Mucosa of descending colon (tissue), 3 donors: ENCODE results near the gene OSBPL5. TPM values are rescaled to one million over a fixed set of nuclear protein-coding genes. Genes with fewer than 3 reads are reported as not detected.
A peak's percentile ranks its signal among the peaks of the same experiment; 100 is the strongest.

Source experiments
- ATAC-seq: fragments of 200-7000 bp; cut with Tn5 transposase; one replicate; pipeline ENCODE4 v1.9.1; 2020; ENCODE audit warnings: mild to moderate bottlenecking, moderate library complexity
- DNase-seq, 3 donors: peaks; one replicate each; pipeline ENCODE4 v3.0.0-alpha.2; 2020
- H3K36me3 ChIP-seq: fragments of 200-600 bp; one replicate; pipeline ENCODE4 v1.8.0; 2021; ENCODE audit warnings: low read depth, mild to moderate bottlenecking
- H3K4me1 ChIP-seq: fragments of 200-600 bp; one replicate; pipeline ENCODE4 v1.8.0; 2021; ENCODE audit warnings: low read depth, mild to moderate bottlenecking
- H3K4me3 ChIP-seq: fragments of 200-600 bp; one replicate; pipeline ENCODE4 v1.8.0; 2021; ENCODE audit warnings: mild to moderate bottlenecking
- H3K9me3 ChIP-seq: fragments of 200-600 bp; one replicate; pipeline ENCODE4 v1.8.0; 2021; ENCODE audit warnings: mild to moderate bottlenecking
- intact Hi-C, 2 donors: fragments of 100-400 bp; cut with DNase I in 1 of 2; cut with micrococcal nuclease in 1 of 2; formaldehyde crosslinking; loops; one replicate each; pipeline versions ENCODE4 v1.11.0 to v1.11.1; 2022; cut with DNase I, micrococcal nuclease
- total RNA-seq, 3 donors: library from RNA; stranded (reverse); fragmentation: NEBNext Ultra II Directional in 2 of 3; extraction: Animal tissue kit (Norgen Biotek cat#: 25700) in 2 of 3; gene quantifications; one replicate each; pipeline versions ENCODE4 v1.2.1 to v1.2.4, GENCODE V29; 2021 to 2023
- TF ChIP-seq, protein P1 (sequence below): fragments of 200-600 bp; IDR thresholded peaks from one replicate; pipeline ENCODE4 v1.8.0; 2022; ENCODE audit warnings: antibody characterized with exemption, mild to moderate bottlenecking
- donor health status: DM: no; HTN: no; CAD: no; lungs with moderate emphysema.
- donor health status: DM: no; HTN: no; CAD: no.
- donor health status: DM: no; HTN: yes; CAD: no.

The OSBPL5 gene
- total RNA-seq, 3 donors from 2014 or later: 43.6 to 64.1 (median 52.4) TPM

DNA sequence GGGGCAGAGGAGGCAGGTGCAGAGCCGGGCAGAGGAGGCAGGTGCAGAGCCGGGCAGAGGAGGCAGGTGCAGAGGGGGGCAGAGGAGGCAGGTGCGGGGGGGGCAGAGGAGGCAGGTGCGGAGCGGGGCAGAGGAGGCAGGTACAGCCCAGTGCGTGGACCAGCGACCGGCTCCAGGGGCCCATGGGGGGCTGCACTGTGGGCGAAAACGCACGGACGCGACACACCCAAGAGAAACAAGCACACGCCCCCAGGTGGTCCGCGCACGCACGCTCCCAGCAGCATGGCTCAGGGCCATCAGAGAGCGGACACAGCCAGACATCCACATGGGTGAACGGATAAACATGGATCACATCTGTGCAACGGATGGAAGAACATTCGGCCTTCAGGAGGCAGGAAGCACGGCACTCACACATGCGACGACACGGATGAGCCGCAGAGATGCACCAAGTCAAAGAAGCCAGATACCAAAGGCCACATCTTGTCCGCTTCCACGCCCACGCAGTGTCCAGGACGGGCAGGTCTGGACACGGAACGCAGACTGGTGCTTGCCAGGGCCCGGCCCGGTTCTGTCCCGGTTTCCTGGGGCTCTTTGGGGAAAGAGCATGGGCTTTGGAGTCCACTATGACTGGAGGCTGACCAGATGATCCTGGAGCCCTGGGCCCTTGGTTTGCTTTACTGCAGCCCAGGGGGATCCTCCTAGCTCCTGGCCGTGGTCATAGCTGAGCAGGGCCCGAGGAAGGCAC lies 21.8 kb downstream of the OSBPL5 start:
- DNase-seq (no peak), ATAC-seq (no peak)
- Histone ChIP-seq H3K9me3 (no peaks in the 10 kb centered on the region), H3K4me1 (peaks cover 7% of the 10 kb centered on the region), H3K4me3 (no peak overlapping the region), H3K36me3 (no peaks in the 10 kb centered on the region)
- TF ChIP-seq, protein P1, sequence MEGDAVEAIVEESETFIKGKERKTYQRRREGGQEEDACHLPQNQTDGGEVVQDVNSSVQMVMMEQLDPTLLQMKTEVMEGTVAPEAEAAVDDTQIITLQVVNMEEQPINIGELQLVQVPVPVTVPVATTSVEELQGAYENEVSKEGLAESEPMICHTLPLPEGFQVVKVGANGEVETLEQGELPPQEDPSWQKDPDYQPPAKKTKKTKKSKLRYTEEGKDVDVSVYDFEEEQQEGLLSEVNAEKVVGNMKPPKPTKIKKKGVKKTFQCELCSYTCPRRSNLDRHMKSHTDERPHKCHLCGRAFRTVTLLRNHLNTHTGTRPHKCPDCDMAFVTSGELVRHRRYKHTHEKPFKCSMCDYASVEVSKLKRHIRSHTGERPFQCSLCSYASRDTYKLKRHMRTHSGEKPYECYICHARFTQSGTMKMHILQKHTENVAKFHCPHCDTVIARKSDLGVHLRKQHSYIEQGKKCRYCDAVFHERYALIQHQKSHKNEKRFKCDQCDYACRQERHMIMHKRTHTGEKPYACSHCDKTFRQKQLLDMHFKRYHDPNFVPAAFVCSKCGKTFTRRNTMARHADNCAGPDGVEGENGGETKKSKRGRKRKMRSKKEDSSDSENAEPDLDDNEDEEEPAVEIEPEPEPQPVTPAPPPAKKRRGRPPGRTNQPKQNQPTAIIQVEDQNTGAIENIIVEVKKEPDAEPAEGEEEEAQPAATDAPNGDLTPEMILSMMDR: no peak
- intact Hi-C loops: no loop called here

DNA sequence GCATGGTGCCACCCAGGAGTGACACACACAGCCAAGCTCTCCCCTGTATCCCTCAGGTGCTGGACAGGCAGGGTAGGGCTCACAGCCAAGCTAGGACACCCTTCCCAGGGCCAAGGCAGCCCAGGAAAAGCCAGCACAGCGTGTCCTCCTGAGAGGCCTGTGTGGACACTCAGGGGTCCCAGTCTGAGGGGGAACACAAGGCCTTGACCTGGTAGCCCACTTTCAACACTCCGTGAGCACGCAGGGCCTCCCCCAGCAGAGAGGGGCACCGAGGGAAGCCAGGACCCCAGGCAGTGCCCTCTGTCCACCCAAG lies 24.9 kb downstream of the OSBPL5 start:
- TF ChIP-seq, protein P1: no peak
- ATAC-seq: no peak
- DNase-seq: peak in 2 of 3 donors; percentile 11 to 25
- Histone ChIP-seq H3K9me3 (no peaks in the 10 kb centered on the region), H3K36me3 (no peaks in the 10 kb centered on the region), H3K4me1 (peaks cover 4% of the 10 kb centered on the region), H3K4me3 (no peak overlapping the region)
- intact Hi-C loops: no loop called here

DNA sequence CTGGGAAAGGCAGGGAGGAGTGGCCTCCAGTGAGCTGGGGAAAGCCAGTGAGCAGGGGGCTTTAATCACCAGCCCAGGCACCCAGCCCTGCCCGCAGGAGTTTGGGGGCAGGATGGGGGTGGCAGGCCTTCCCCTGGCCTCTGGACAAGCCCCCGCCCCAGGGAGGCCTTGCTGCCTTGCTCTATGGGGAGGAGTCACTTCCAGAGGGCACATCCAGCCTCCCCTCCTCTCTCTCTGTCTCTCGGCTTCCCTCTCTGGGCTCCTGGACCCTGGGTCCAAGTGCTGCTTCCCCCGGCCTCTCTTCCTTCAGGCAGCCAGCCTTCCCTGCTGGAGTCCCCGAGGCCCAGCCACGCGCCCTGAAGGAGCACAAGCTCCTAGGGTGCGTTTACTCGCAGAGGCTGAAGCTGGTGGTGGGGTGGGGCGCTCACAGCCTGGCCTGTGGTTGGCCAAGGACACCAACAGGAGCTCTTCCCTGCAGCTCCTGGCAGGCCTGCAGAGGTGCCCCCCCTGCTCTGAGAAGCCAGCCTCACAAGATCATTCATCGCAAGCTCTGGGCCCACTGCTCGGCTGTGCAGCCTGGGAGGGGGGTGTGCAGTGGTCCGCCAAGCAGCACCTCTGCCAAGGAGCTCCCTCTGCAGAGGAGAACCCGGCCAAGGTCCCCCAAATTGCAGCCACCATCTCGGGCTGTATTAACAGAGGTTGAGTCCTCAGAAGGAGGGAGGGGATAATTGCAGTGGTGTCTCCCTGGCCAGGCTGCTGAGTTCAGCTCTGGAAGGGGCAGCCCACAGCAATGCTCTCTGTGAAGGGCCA lies 25.4 kb downstream of the OSBPL5 start:
- intact Hi-C loops: no loop called here
- Histone ChIP-seq H3K4me3 (no peak overlapping the region), H3K36me3 (no peaks in the 10 kb centered on the region), H3K9me3 (no peaks in the 10 kb centered on the region), H3K4me1 (peaks cover 4% of the 10 kb centered on the region)
- TF ChIP-seq, protein P1: no peak
- DNase-seq: peak in 2 of 3 donors; percentile 12 to 33
- no peak for ATAC-seq

DNA sequence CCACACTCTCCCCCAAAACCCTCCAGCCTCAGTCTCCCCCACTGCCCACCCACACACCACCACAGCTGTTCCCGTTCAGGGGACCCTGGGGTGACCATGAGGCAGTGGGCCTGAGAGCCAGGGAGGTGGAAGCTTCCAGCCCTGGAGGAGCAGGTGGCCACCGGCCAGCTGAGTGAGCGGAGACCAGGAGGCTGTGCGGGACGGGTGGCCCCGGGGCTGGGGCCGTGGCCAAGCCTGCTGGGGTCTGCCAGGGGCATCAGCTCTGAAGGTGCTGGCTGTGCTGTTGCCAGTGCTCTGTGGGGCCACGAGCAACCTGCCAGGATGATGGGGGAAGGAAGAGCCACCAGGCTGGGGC lies 26.0 kb downstream of the OSBPL5 start:
- DNase-seq (peak in 1 of 3 donors; percentile 37), ATAC-seq (no peak)
- H3K4me3 ChIP-seq: no peak overlapping the region
- no peaks in the 10 kb centered on the region for H3K36me3 ChIP-seq
- peaks cover 4% of the 10 kb centered on the region for H3K4me1 ChIP-seq
- intact Hi-C loops: no loop called here
- H3K9me3 ChIP-seq: no peaks in the 10 kb centered on the region
- TF ChIP-seq, protein P1: no peak

DNA sequence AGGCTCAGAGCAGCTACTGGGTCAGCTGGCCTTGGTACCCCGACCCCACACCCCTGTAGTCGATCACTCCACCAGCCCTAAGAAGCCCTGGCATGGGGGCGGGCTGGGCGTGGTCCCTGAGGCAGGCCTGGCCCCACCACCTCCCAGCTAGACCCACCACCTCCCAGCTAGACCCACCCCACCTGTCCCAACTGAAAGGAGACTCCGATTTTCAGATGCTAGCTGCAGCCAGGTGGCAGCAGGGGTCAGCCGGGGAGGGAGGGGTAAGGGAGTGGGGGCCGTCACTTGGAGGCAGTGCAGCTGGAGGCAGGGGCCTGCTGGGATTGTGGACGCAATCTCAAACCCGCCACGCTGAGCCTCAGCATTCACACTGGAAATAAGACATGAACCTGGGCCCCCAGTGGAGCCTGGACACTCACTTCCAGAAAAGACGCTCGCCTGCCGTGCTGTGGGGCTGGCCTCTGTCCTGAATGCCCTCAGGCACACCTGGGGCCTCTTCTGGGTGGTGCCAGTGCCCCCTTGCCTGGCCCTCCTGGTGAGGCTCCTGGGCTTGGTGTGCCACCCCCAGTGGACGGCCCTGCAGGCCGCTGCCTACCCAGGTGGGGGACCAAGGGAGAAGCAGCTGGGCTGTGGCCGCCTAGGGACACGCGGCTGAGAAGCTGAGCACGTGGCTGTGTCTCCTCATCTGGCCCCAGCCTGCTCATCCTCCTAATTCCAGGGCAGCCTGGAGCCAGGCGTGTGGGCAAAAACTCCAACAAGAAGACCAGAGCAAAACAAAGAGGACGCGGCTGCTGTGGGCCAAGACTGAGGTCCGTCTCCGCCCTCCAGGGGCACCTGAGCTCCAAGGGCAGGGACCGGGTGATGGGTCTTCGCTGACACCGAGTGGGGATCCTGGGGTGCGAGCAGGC lies 26.7 kb downstream of the OSBPL5 start:
- H3K36me3 ChIP-seq: no peaks in the 10 kb centered on the region
- ATAC-seq: no peak
- no peaks in the 10 kb centered on the region for H3K9me3 ChIP-seq
- intact Hi-C loops: no loop called here
- TF ChIP-seq, protein P1: no peak
- no peak overlapping the region for H3K4me3 ChIP-seq
- DNase-seq: peak in 2 of 3 donors; percentile 24 to 39
- H3K4me1 ChIP-seq: peaks cover 4% of the 10 kb centered on the region
